Measurements from ENCODE around the gene AUP1. TPM values are rescaled to one million over a fixed set of nuclear protein-coding genes. Genes with fewer than 3 reads are reported as not detected.

AUP1 gene
- total RNA-seq, 1 donor from 2014 or later: 76.8 TPM

GRCh38 chr2:74540291-74540690 lies 10.8 kb upstream of the AUP1 start:
- DNase-seq (ENCODE audit: low spot score): no peak
- Mint-ChIP-seq H3K9me3 (ENCODE audit: low read depth) (no peaks in the 10 kb centered on the region), H3K36me3 (ENCODE audit: low read depth) (peaks cover 19% of the 10 kb centered on the region), H3K27ac (ENCODE audit: unreplicated experiment) (no peak overlapping the region), H3K27me3 (ENCODE audit: low read depth) (no peaks in the 10 kb centered on the region), H3K4me1 (ENCODE audit: low read depth) (no peaks in the 10 kb centered on the region), H3K4me3 (ENCODE audit: unreplicated experiment) (no peak overlapping the region)
- no peak for TF ChIP-seq CTCF (IDR thresholded peaks at IDR 0.05)

GRCh38 chr2:74538881-74539339 lies 9.4 kb upstream of the AUP1 start:
- no peak for TF ChIP-seq CTCF (IDR thresholded peaks at IDR 0.05)
- DNase-seq (ENCODE audit: low spot score): peak; percentile 33

GRCh38 chr2:74537140-74537539 lies 7.6 kb upstream of the AUP1 start:
- H3K36me3 Mint-ChIP-seq (ENCODE audit: low read depth): peaks cover 19% of the 10 kb centered on the region
- H3K27ac Mint-ChIP-seq (ENCODE audit: unreplicated experiment): peak overlapping the region; percentile 25
- DNase-seq (ENCODE audit: low spot score): peak; percentile 21
- H3K4me3 Mint-ChIP-seq (ENCODE audit: unreplicated experiment): no peak overlapping the region
- no peaks in the 10 kb centered on the region for H3K27me3 Mint-ChIP-seq (ENCODE audit: low read depth)
- no peak for TF ChIP-seq CTCF (IDR thresholded peaks at IDR 0.05)
- peaks cover 7% of the 10 kb centered on the region for H3K4me1 Mint-ChIP-seq (ENCODE audit: low read depth)
- no peaks in the 10 kb centered on the region for H3K9me3 Mint-ChIP-seq (ENCODE audit: low read depth)

More at GRCh38 chr2:74538881-74539339, 9.4 kb upstream of the AUP1 start:
- Mint-ChIP-seq H3K4me3 (ENCODE audit: unreplicated experiment) (no peak overlapping the region), H3K9me3 (ENCODE audit: low read depth) (no peaks in the 10 kb centered on the region), H3K4me1 (ENCODE audit: low read depth) (no peaks in the 10 kb centered on the region), H3K36me3 (ENCODE audit: low read depth) (peaks cover 17% of the 10 kb centered on the region), H3K27ac (ENCODE audit: unreplicated experiment) (no peak overlapping the region), H3K27me3 (ENCODE audit: low read depth) (no peaks in the 10 kb centered on the region)

GRCh38 chr2:74536166-74536950 lies 6.9 kb upstream of the AUP1 start:
- no peak for TF ChIP-seq CTCF (IDR thresholded peaks at IDR 0.05)
- DNase-seq (ENCODE audit: low spot score): peak; percentile 88
- Mint-ChIP-seq H3K4me3 (ENCODE audit: unreplicated experiment) (no peak overlapping the region), H3K36me3 (ENCODE audit: low read depth) (peaks cover 17% of the 10 kb centered on the region), H3K4me1 (ENCODE audit: low read depth) (peaks cover 14% of the 10 kb centered on the region), H3K27me3 (ENCODE audit: low read depth) (no peaks in the 10 kb centered on the region), H3K27ac (ENCODE audit: unreplicated experiment) (peak overlapping the region; percentile 36), H3K9me3 (ENCODE audit: low read depth) (no peaks in the 10 kb centered on the region)

- H3K36me3 Mint-ChIP-seq (ENCODE audit: low read depth): peaks cover 13% of the 10 kb centered on the region
- no peaks in the 10 kb centered on the region for H3K9me3 Mint-ChIP-seq (ENCODE audit: low read depth)
- H3K4me3 Mint-ChIP-seq (ENCODE audit: unreplicated experiment): no peak overlapping the region
- DNase-seq (ENCODE audit: low spot score): peak; percentile 69
- H3K27me3 Mint-ChIP-seq (ENCODE audit: low read depth): no peaks in the 10 kb centered on the region
- TF ChIP-seq CTCF (IDR thresholded peaks at IDR 0.05): no peak
- H3K27ac Mint-ChIP-seq (ENCODE audit: unreplicated experiment): peak overlapping the region; percentile 63
- peaks cover 20% of the 10 kb centered on the region for H3K4me1 Mint-ChIP-seq (ENCODE audit: low read depth)
Observed at GRCh38 chr2:74535440-74535965, 6.0 kb upstream of the AUP1 start.

Measured in chondrocyte (in vitro differentiated cells).